GM21447 (cell line): ENCODE measurements around the gene TLX3.
"Not testable (repeated sequence)": the region's sequence is repeated elsewhere in the genome, so short reads cannot be mapped to it uniquely, and the experiment has no call there.

Experiments used
- ATAC-seq: cut with Tn5 transposase; IDR thresholded peaks from one replicate; pipeline ENCODE4 v1.9.1; 2021; ENCODE audit not compliant: unreplicated experiment

Gene TLX3

GRCh38 chr5:171322527-171322926, 13.5 kb downstream of the TLX3 start:
- ATAC-seq = no peak

GRCh38 chr5:171323007-171323406, 14.0 kb downstream of the TLX3 start:
- ATAC-seq = no peak

- no peak for ATAC-seq
These were observed 15.0 kb downstream of the TLX3 start for GRCh38 chr5:171323806-171324632.

GRCh38 chr5:171330021-171330420, 21.0 kb downstream of the TLX3 start:
- no peak for ATAC-seq

GRCh38 chr5:171335616-171336015, 26.6 kb downstream of the TLX3 start:
- no peak for ATAC-seq

- ATAC-seq = no peak
These were observed 27.6 kb downstream of the TLX3 start for GRCh38 chr5:171336521-171337209.

GRCh38 chr5:171337210-171337569, 28.1 kb downstream of the TLX3 start:
- ATAC-seq = no peak

- ATAC-seq = no peak
These were observed 31.0 kb downstream of the TLX3 start for GRCh38 chr5:171340042-171340441.

- no peak for ATAC-seq
These were observed 31.4 kb downstream of the TLX3 start for GRCh38 chr5:171340491-171340890.

- ATAC-seq = peak; percentile 81
These were observed 33.5 kb downstream of the TLX3 start for GRCh38 chr5:171342362-171343111.

GRCh38 chr5:171344936-171345608, 36.0 kb downstream of the TLX3 start:
- no peak for ATAC-seq

- no peak for ATAC-seq
These were observed 42.6 kb downstream of the TLX3 start for GRCh38 chr5:171351536-171352073.

- peak; percentile 95 for ATAC-seq
These were observed 46.3 kb downstream of the TLX3 start for GRCh38 chr5:171355302-171355724.

- ATAC-seq = no peak
These were observed 48.8 kb downstream of the TLX3 start for GRCh38 chr5:171357843-171358242.

GRCh38 chr5:171361151-171361550, 52.1 kb downstream of the TLX3 start:
- ATAC-seq = not testable (repeated sequence)
